ENCODE results near the gene CERK.

Gene CERK

DNA sequence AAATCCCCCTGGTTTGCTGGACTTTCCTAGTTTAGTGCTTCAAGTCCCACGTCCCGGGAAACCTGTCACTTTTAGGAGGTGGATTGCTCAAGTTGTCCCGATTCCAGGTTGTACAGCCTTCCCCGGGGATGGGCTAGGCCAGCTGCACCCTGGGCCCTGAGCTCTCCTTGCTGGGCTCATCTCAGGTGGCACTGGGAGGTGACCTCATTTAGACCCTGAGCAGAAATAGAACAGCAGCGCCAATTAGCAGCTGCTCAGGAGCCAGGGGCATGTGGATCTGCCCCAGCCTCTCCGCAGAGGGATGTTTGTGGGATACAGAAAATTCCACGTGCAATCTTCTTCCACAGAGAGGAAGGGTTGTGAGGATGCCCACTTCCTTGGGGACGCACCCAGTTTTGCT, 9.6 kb upstream of the CERK start:
- H3K27ac ChIP-seq, result no peak overlapping the region
- TF ChIP-seq, protein P1, sequence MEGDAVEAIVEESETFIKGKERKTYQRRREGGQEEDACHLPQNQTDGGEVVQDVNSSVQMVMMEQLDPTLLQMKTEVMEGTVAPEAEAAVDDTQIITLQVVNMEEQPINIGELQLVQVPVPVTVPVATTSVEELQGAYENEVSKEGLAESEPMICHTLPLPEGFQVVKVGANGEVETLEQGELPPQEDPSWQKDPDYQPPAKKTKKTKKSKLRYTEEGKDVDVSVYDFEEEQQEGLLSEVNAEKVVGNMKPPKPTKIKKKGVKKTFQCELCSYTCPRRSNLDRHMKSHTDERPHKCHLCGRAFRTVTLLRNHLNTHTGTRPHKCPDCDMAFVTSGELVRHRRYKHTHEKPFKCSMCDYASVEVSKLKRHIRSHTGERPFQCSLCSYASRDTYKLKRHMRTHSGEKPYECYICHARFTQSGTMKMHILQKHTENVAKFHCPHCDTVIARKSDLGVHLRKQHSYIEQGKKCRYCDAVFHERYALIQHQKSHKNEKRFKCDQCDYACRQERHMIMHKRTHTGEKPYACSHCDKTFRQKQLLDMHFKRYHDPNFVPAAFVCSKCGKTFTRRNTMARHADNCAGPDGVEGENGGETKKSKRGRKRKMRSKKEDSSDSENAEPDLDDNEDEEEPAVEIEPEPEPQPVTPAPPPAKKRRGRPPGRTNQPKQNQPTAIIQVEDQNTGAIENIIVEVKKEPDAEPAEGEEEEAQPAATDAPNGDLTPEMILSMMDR (conservative IDR thresholded peaks at IDR 0.05), result no peak

DNA sequence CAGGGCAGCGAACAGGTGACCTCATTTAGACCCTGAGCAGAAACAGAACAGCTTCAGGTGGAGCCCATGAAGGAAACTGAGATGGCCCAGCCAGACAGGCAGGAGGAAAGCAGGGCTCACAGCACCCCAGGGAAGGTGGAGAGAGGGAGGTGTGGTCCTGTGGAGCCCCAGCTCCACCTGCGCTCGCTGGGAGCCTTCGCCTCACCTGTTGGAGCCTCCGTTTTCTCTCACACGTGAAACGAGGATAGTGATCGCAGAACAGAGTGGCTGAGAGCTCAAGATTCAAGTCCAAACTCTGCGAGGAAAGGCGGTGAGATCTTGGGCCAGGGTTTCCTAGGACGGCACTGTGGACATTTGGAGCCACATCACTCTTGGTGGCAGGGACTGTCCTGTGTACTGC, 8.6 kb upstream of the CERK start:
- TF ChIP-seq, protein P1 (conservative IDR thresholded peaks at IDR 0.05), result no peak
- H3K27ac ChIP-seq, result no peak overlapping the region

DNA sequence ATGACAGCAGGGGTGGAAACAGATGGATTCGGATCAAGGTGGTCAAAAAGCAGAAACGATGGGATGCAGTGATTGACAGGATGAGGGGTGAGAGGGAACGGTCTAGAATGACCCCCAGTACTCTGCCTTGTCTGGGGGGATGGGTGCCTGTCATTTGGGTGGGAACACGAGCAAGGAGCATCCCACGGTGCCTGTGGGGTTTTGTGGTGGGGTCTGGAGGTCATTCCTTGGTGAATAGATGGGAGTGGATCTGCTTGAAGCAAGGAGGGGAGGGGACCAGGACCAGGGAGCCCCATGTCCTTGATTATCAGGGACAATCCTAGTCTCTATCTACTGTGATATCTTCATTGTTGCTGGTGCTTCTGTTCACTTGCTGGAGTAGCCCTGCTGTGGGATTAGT, 8.1 kb upstream of the CERK start:
- no peak overlapping the region for H3K27ac ChIP-seq
- TF ChIP-seq, protein P1 (conservative IDR thresholded peaks at IDR 0.05), result no peak

DNA sequence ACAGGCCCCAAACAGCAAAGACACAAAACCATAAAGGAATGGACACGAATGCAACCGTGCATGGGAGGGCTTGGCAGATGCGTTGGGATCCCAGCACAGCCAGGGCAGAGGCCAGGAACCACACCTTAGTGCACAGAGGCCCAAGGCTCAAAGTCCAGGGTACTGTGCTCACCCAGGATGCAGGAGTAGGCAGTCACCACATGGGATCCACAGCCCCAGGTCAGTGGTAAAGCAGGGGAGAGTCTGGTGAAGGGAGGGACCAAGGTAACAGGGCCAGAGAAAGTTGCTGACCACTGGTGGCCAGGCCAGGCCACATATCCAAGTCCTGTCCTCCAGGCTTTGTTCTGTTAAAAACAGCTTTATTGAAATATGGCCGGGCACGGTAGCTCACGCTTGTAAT, 6.5 kb upstream of the CERK start:
- TF ChIP-seq, protein P1 (conservative IDR thresholded peaks at IDR 0.05), result no peak
- H3K27ac ChIP-seq, result no peak overlapping the region

DNA sequence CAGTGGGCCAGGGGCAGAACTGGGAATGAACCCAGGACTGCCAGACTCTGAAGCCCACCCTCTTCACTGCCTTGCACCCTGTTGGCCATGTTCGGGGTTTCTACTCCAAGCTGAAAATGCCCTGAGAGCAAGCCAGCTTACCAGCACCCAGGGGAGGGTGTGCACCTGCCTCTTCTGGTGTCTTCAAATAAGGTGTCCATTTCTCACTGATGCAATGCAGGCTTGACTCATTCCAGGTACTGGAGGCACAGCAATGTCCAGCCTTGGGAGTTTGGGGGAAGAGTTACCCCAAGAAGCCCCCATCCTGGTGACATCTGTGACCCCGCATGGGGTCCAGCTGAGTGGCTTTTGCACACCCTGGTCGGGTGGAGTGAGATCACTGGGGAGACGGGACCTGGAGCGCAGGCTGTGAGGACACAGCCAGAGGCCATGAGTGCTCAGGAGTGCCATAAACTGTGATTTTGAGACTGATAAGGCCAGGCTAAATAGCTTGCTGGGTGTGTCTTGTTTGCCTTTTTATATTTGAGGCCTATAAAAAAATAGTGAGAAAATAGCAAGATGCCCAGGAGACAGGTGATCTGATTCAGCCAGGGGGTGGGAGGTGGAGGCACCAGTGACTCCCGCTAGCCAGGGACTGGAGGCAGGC, 4.6 kb upstream of the CERK start:
- TF ChIP-seq, protein P1 (conservative IDR thresholded peaks at IDR 0.05), result no peak
- no peak overlapping the region for H3K27ac ChIP-seq

DNA sequence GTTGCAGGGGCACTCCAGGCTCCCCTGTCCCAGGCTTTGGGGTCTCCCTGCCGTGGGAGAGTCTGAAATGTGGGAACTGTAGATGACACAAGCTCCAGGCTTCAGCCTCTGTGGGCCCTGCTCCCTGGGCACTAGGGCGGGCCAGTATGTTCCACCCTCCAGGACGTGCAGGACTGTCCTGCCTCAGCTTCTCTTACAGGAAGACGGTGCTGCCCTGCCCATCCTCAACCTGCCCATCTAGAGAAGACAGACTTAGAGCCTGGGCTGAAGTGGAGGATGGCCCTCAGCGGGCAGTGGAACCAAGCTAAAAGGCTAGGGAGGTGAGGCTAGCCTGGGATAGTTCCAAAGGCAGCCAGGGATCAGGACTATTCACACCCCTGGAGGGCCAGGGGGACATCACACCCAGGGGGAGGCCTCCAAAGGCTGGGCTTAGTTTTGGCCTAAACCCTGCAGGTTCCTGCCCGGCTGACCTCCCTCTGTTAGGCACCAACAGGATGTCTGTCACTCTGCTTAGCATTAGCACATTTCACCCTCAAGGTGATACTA, 4.0 kb upstream of the CERK start:
- TF ChIP-seq, protein P1 (conservative IDR thresholded peaks at IDR 0.05), result no peak
- no peak overlapping the region for H3K27ac ChIP-seq

DNA sequence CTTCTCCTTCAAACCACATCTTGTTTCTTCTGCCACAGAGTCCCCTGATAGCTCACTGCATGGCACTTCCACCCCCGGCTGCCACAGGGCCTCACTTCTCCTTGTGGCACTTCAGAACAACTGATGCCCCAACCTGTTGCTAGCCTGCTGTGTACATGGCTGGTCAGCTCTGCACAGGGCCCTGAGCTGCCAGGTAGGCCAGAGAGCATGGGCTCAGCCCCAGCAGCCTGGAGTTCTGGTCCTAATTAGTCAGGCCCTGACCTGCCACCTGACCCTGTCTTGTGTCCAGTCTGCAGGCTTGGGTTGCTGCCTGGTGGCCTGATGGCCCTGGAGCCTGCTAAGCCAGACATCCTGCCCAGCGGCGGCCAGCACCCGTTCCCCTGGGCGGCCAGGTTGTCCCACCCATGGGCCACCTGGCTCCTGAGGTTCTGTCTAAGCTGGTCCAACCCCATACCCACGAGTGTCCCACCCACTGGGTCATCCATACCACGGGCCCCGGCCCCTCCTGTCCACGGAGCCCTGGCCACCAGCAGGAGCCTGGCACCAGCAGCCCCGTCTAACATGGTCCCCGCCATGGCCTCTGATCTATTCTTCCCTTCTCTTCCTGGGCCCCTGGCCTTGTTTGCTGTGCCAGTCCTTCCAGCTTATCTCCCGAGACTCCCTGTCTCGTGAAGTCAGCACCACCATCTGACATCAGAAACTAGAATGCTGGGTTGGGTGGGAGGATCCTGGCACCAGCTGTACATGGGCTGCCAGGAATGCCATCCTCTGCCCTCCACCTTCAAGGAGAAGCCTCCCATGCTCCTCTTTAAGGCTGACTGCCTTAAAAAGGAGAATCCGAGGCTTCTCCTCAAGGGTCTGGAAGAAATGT, 3.1 kb upstream of the CERK start:
- H3K27ac ChIP-seq, result no peak overlapping the region
- TF ChIP-seq, protein P1 (conservative IDR thresholded peaks at IDR 0.05), result no peak
